ENCODE measurements around the gene ITGA1.
"Not testable (repeated sequence)": the region's sequence is repeated elsewhere in the genome, so short reads cannot be mapped to it uniquely, and the experiment has no call there.

The ITGA1 gene

DNA sequence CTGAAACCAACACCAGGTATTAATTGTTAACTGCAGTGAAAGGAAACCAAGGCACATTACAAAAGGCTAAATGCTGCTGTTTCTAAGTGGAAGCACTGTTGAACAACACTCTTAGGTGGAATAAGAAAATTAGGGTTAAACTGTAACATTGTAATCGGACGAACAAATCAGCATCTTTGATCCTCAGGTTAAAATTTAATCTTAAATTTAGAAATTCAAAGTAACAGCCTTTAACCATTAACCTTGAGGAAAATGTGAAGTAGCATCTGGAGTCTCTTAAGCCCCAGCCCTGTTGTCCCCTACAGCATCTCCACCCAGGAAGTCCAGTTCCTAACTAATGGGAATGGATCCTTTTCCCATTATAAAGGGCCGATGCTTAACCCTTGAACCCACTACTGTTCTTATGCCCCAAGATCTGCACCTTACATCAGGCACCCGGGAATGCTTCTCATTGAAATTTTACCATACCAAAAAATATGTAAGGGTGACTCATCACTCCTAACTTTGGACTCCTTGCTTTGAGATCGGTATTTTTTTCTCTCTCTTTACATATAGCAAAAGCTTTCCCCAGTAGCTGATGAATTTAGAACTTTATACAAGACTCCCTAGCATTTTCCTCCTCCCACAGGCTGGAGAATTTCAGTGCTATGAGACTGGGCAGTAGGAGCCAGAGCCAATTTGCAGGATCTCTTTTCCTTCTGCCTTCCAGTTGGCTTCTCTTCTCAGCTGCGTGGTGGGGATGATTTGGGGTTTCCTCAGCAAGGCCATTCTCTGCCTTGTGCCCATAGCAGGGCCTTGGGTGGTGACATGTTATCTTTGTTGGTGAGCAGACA, 169.4 kb downstream of the ITGA1 start:
- no peak for DNase-seq (ENCODE audit: low spot score)

DNA sequence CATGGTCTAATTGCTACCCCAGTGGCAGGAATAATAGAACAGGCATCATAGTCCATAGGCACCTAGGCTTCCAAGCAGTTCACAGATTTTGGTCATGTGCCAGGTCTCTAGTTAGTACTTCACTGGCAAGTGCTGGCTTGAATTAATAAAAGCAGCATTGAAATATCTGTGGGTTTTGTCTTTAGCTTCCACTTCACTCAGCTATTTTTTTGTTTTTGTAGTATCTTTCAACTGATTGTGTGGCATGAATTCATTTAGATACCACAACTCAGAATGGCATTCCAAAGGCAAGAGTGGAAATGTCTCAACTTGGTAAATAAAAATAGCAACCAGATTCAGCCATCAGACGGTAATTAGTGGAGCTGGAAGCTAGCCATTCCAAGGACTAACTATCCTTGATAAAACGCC, 173.6 kb downstream of the ITGA1 start:
- DNase-seq (ENCODE audit: low spot score) = no peak

DNA sequence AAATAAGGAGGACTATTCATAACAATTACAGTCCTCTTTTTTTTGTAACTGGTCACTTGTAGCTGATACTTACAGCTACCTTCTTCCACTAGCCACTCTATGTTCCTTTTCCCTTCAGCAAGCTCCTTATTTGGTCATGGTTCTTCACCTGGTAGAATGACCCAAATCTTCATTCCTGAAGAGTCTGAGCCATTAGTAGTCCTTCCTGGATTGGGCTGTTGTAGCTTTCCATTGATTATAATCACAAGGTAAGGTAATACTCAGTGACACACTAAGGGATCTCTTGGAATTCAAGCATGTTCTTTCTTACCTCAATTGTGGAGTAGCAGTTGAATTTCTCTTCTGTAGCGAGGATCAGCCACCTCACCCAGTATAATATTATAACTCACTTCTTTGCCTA, 175.9 kb downstream of the ITGA1 start:
- DNase-seq (ENCODE audit: low spot score) = no peak

DNA sequence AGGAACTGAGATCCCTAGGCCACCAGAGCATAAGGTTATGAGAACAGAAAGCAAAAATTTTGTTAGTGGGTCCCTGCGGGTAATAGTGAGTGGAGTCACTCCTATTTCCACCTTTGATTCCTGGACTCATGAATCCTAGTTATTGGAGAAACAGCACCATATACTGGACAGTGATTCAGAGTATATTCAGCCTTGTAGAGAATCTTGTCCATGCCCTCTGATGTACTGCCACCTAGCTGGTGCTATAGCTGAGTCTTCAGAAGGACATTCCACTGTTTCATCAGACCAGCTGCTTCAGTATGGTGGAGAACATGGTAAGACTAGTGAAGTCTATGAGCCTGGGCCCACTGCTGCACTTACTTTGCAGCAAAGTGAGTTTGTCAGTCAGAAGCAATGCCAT, 176.4 kb downstream of the ITGA1 start:
- no peak for DNase-seq (ENCODE audit: low spot score)

DNA sequence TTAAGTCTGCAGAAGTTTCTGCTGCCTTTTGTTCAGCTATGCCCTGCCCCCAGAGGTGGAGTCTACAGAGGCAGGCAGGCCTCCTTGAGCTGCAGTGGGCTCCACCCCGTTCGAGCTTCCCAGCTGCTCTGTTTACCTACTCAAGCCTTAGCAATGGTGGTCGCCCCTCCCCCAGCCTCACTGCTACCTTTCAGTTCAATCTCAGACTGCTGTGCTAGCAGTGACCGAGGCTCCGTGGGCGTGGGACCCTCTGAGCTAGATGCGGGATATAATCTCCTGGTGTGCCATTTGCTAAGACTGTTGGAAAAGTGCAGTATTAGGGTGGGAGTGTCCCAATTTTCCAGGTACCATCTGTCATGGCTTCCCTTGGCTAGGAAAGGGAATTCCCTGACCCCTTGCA, 188.4 kb downstream of the ITGA1 start:
- not testable (repeated sequence) for DNase-seq (ENCODE audit: low spot score)

DNA sequence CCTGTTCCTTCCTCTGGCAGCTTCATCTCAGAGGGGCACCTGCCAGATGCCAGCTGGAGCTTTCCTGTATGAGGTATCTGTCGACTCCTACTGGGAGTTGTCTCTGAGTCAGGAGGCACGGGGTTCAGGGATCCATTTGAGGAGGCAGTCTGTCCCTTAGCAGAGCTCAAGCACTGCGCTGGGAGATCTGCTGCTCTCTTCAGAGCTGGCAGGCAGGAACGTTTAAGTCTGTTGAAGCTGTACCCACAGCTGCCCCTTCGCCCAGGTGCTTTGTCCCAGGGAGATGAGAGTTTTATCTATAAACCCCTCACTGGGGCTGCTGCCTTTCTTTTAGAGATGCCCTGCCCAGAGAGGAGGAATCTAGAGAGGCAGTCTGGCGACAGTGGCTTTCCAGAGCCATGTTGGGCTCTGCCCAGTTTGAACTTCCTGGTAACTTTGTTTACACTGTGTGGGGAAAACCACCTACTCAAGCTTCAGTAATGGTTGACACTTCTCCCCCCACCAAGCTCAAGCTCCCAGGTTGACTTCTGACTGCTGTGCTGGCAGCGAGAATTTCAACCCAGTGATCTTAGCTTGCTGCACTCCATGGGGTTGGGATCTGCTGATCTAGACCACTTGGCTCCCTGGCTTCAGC, 189.7 kb downstream of the ITGA1 start:
- no peak for DNase-seq (ENCODE audit: low spot score)

DNA sequence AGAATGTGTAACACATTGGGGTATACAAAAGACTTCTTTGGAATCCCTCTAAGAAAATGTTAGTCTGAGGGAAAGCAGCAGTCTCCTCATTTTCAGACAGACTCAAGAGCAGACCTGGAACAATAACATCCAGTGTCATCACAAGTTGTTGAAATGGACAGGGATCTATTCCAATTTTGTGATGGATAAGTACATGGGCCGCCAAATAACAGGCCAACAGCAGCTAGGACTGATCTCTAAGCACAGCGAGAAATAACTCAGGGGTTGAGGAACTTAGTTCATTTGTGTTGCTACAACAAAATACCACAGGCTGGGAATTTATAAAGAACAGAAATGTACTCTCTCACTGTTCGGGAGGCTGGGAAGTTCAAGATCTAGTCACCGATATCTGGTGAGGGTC, 193.8 kb downstream of the ITGA1 start:
- DNase-seq (ENCODE audit: low spot score) = no peak

DNA sequence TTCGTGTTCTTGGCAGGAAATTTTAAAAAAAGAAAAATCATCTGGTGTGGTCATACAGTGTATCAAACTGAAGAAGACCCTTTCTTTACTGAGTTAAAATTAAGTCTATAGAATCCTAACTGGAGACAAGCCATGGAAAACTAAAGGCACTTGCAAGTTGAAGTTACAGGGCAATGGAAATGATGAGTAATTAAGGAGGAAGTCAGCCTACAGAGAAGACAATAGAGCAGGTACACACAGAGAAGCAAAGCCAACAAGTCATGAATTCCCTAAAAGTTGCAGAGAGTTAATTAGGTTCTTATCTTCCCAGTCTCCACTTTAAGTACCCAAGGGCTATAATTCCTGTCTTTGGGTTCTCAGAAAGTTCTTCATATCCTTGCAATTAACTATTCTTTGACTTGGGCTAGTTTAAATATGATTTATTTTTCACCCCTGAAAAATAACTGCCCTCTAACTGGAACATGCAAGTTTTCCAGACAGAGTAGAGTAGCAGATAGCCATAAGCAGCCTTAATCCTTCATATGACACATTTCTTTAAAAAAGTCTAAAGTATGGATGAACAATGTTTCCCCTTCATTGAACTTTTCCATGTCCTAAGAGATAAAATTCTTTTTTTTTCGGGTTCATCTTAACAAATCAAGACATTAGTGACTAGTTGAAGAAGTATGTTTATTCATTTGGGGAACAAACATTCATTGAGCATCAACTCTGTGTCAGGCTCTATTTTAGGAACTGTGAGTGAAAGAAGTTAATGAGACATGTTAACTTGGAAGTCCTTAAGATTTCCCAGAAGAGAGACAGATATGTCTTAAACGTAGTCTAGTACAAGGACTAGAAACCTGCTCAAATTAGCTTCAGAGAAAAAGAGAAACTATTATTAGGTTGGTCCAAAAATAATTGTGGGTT, 196.3 kb downstream of the ITGA1 start:
- DNase-seq (ENCODE audit: low spot score) = peak; percentile 22

DNA sequence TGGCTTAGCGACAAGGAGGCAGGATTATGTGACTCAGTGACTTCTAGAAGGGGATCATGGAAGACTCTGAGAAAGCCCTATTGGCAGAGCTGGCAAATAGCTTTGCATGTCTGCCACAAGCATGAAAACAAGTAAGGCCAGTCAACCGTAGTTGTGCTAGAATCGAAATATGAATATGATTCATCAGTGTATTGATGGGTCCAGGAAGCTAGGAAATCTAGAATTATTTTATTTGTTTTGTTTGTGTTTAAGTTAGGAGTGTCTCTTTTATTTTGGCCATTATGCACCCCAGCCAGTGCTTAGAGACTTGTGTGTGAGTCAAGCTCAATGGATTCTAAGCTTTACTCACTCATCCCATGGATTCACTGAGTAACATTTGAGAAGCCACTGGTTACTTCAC, 197.6 kb downstream of the ITGA1 start:
- no peak for DNase-seq (ENCODE audit: low spot score)

DNA sequence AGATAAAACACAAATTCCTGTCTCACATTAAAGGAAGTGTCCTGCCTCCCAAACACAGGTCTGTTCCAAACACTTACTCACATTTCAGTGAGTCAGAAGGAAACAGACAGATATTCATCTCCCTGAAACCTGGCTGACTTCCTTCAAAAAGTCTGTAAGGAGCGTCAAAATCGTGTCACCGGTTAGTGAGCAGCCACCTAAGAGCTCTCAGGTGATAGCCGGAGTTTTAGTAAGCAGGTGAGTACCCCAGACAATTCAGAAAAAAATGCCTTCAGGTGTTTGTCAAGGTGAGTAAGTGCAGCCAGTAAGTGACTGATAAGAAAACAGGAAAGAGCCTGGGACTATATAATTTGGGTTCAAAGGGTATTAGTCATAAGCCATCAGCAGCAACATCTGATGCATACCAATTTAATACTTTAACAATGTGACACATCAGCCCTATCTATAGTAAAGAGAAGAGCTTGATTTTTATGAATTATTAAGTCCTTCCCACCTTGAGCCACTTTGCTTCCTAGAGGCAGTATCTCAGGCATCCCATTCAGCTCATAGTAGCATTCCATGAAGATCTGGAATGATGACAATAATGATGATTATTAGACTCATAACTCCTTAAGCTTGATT, 200.1 kb downstream of the ITGA1 start:
- peak; percentile 91 for DNase-seq (ENCODE audit: low spot score)

DNA sequence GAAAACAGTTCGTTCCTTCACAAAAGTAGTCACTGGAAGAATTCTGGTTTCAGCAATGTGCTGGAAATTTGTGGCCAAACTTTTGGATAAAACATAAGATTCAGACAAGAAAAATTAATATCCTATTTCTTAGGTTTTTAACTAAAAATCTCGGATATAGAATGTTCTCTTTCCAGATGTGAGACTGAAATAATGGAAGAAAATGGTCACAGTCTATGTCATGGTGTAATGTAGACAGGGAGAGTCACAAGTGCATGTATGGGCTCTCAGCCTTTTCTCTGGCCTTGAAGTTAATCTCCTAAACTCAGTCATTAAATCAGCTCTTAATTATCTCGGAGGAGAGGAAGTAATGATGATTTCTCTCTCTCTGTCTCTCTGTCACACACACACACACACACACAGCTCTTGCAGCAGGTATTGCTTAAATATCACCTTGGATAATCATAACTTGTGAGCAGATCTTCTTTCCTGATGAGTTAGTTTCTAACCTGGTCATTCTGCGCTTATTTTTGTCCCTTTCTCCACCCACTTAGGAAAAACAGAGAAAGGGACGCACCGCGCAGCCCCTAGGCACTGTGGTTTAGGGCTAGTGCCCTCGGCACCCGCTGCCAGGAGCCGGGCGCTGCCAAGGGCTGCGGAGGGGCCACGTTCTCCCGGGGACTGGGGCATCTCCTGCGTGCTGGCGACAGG, 200.8 kb downstream of the ITGA1 start:
- peak; percentile 15 for DNase-seq (ENCODE audit: low spot score)

DNA sequence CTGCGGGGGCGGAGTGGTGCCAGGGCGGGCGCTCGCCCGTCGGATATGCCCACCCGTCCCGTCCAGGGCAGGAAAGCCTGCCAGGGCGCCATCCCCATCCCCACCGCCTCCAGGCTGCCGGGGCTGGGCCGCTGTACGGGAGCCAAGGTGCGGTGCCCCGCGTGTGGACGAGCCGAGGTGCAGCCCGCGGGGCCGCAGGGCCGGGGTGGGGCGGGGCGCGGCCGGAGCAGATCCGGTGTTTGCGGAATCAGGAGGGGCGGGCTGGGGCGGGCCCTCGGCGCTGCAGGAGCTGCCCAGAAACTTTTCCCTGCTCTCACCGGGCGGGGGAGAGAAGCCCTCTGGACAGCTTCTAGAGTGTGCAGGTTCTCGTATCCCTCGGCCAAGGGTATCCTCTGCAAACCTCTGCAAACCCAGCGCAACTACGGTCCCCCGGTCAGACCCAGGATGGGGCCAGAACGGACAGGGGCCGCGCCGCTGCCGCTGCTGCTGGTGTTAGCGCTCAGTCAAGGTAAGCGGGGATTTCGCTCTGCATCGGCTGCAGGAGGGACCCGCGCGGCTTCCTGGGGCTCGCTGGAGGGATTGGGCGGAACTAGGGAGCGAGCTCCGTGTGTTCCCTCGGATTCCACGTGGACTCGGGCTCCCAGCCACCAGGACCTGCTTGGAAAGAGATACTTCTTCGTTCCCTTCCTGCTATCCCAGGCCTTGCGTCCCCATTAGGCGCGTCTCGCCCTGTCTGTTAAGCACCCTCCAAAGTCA, 201.5 kb downstream of the ITGA1 start, which contains the start of gene ITGA2:
TSS of gene ITGA2 (plus strand) at position 328 of the 756 bp plus-strand sequence. CDS start at position 445, 117 bp downstream.
- DNase-seq (ENCODE audit: low spot score) = peak; percentile 83

DNA sequence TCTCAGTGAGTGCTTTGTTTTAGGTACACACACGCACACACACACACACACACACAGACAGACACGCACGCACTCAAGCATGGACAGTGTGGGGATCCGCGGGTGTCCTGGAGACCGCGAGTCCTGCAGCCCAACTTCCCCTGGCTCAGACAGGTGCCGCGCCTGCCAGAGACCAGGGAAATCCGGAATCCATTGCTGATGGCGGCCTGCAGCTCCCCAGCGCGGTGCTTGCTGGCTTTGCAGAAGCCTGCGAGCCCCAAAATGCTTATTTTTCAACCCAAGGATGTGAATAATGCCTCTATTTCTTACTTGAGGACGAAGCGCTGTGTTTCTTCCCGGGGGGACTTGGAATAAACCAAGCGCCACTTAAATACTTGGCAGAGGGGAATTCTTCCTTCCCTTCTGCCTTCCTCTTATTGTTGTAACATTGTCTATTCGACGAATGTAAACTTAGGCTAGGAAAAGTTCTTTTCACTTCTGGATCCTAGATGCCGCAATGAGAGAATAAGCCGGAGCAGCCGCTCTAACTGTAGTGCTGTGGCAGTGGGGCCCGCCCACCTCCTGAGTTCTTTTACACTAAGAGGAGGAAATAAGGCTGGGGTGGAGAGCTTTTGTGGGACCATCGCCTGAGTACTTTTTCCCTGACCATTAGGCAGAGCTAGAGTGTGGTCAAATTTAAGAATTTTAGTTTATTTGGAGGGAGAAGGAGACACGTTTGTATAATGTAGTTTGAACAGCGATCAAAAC, 202.2 kb downstream of the ITGA1 start:
- DNase-seq (ENCODE audit: low spot score) = peak; percentile 44

DNA sequence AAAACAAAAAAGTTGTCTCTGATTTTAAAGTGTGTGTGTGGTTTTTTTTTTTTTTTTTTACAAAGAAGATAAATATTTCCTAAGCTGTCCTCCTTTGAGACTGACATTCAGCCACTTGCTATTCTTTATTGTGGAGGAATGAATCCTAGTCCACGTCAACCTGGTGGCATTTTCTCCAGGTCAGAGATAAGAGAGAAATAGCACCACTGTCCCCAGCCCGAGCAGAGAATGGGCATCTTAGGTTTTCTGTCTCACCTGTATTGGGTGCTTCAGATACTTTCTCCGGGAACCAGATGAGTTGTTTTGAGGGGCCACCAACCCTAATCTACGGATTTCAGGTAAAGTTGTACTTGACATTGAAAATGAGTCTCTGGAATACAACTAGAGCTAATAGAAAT, 202.8 kb downstream of the ITGA1 start:
- no peak for DNase-seq (ENCODE audit: low spot score)

DNA sequence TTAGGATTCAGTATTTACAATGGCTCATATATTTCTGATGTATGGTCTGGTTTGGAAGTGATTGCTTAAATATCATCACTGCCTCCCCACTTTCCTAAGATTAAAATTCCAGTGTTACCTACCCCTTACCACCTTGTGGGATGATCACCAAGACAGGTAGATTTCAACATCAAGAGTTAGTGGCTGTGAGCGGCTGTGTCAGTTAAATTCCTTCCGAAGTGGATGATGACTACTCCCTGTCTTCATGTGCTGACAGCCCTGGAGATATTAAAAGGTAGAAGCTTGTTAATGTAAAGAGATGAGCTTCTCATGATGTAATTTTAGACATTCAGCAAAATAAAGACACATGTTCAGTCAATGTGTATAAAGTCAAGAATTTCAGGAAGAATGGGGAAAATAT, 205.7 kb downstream of the ITGA1 start:
- no peak for DNase-seq (ENCODE audit: low spot score)

DNA sequence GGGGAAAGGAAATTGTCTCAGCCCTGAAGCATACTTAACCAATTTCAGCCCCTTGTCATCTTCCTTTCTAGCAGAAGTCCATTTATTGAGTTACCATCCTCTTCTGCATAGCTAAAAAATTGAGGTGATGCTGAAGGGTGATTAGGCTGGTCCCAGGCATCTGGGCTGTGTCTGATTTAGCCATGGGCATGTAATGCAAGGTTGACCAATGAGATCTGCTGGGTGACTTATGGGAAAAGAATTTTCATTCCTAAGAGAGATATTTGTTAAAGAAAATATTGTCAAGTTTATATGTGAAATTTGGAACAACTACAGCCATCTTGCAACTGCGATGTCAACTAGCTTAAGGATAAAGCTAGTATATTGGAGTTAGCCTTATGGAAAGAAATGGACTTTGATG, 206.6 kb downstream of the ITGA1 start:
- no peak for DNase-seq (ENCODE audit: low spot score)

DNA sequence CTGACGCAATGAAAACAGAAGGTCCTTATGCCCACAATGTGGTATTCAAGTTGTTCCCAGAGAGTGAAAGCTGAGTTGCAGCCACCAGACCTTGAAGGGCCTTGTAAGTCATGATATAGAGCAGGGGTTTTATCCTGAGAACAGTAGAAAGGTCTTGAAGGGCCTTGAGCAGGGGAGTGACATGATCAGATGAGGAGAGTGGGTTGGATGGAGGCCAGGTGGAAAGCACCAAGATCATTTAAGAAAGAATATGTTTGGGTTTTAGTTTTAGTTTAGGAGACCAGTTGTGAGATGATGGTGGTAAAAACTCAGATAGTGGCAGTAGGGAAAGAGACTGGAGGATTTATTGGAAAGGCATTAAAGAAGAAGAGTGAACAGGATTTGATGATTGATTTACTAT, 207.4 kb downstream of the ITGA1 start:
- DNase-seq (ENCODE audit: low spot score) = no peak

DNA sequence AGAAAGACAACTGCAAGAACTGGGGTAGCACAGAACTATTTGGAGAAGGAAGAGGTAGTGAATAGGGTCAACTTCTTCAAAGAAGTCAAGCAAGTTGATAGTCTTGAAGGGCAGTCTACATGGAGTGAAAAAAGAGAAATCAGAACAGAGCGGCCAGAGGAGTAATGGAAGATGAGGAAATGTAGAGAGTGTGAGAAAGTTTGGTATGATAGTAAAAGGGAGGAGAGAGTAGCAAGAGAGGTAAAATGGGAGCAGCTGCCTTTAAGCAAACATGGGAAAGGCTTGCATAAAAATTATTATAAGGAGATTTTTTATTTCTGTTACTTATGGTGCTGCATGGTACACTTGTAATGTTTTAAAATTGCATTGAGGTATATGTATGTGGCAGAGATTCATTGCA, 208.2 kb downstream of the ITGA1 start:
- no peak for DNase-seq (ENCODE audit: low spot score)

DNA sequence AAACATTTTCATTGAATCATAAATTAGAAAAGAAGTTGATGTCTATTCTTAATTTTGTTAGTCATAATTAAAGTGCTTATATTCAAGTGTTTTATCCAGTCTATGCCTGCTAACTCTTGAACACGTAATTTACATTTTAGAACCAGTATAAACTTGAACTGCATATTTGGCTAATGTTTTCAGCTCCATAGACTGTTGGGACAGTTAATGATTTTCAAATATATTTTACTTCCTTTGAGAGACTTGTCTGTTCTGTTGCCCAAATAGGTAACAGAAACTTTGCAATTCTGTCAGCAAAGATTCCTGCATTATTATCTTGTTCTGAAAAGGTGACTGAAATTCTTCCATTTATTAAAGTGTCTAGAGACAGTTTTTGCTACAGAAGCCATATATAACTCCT, 209.3 kb downstream of the ITGA1 start:
- no peak for DNase-seq (ENCODE audit: low spot score)

DNA sequence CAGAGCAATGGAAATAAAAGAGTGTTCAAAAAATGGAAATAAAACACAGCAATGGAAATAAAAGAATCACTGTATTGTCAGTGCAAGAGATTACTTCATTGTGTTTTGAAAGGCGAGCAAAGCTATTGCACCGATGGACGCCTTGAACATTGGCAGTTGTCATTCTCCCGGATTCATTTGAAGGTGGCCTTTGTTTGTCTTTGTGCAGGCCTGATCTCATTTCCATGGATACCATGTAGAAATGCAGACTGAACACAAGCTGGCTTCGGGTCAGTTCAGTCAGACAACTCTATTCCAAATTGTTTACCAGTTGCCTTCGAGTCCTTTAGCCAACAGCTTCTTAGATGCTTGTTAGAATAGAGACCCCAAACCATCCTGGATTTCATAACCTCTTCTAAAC, 209.7 kb downstream of the ITGA1 start:
- no peak for DNase-seq (ENCODE audit: low spot score)

Measured in LoVo (cell line).